ENCODE measurements around the gene FNIP2. TPM values are rescaled to one million over a fixed set of nuclear protein-coding genes. Genes with fewer than 3 reads are reported as not detected.
A peak's percentile ranks its signal among the peaks of the same experiment; 100 is the strongest.
"Not testable (repeated sequence)": the region's sequence is repeated elsewhere in the genome, so short reads cannot be mapped to it uniquely, and the experiment has no call there.

FNIP2 gene
- total RNA-seq, 2 experiments from 2014 or later, result 12.3 to 17.1 TPM

DNA sequence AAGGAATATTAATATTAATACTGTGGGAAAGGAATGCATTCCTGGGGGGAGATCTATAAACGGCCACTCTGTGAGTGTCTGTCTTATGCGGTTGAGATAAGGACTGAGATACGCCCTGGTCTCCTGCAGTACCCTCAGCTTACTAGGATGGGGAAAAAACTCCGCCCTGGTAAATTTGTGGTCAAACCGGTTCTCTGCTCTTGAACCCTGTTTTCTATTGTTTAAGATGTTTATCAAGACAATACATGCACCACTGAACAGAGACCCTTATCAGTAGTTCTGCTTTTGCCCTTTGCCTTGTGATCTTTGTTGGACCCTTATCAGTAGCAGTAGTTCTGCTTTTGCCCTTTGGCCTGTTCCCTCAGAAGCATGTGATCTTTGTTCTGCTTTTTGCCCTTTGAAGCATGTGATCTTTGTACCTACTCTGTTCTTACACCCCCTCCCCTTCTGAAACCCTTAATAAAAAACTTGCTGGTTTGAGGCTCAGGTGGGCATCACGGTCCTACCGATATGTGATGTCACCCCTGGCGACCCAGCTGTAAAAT, 151.7 kb downstream of the FNIP2 start:
- H3K36me3 Mint-ChIP-seq; H3K4me3 Mint-ChIP-seq; CTCF ChIA-PET; H3K9me3 Mint-ChIP-seq (ENCODE audit: low read depth); H3K27me3 Mint-ChIP-seq; ATAC-seq; H3K4me1 Mint-ChIP-seq; H3K27ac Mint-ChIP-seq; DNase-seq: not testable (repeated sequence)

DNA sequence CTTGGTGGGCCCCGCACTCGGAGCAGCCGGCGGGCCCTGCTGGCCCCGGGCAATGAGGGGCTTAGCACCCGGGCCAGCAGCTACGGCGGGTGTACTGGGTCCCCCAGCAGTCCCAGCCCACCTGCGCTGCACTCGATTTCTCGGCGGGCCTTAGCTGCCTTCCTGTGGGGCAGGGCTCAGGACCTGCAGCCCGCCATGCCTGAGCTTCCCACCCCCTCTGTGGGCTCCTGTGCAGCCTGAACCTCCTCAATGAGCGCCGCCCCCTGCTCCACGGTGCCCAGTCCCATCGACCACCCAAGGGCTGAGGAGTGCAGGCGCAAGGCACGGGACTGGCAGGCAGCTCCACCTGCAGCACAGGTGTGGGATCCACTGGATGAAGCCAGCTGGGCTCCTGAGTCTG, 158.9 kb downstream of the FNIP2 start:
- H3K27me3 Mint-ChIP-seq, H3K4me3 Mint-ChIP-seq, CTCF ChIA-PET: not testable (repeated sequence)

DNA sequence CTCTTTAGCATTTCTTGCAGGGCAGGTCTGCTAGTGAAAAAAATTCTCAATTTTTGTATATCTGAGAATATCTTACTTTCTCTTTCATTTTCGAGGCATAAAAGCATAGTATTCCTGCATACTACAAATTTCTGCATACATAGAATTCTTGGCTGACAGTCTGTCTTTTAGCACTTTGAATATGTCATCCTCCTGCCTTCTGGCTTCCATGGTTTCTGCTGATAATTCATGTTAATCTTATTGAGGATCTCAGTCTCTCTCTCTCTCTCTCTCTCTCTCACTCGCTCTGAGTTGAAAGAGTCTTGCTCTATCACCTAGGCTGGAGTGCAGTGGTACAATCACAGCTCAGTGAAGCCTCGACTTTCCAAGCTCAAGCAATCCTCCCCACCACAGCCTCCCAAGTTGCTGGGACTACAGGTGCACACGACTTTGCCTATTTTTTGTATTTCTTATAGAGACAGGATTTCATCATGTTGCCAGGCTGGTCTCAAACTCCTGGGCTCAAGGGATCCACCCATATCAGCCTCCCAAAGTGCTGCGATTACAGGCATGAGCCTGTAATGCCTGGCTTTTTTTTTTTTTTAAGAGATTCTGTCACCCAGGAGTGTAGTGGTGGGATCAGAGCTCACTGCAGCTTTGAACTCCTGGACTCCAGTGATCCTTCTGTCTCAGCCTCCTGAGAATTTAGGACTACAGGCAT, 161.3 kb downstream of the FNIP2 start:
- Mint-ChIP-seq H3K27me3 (no peaks in the 10 kb centered on the region), H3K27ac (peak overlapping the region; percentile 73), H3K36me3 (peaks cover 6% of the 10 kb centered on the region), H3K9me3 (ENCODE audit: low read depth) (no peaks in the 10 kb centered on the region), H3K4me3 (peak overlapping the region; percentile 61), H3K4me1 (peaks cover 11% of the 10 kb centered on the region)
- DNase-seq (no peak), ATAC-seq (peak; percentile 63)
- CTCF ChIA-PET, result interaction anchor here (1.3 kb wide), 1 partner anchor 16 kb away, joined by 3 read pairs; no protein-coding TSS in a partner anchor

More for the DNA sequence above, 158.9 kb downstream of the FNIP2 start:
- H3K4me1 Mint-ChIP-seq, result peaks cover 11% of the 10 kb centered on the region
- ATAC-seq; DNase-seq; H3K36me3 Mint-ChIP-seq; H3K27ac Mint-ChIP-seq; H3K9me3 Mint-ChIP-seq (ENCODE audit: low read depth): not testable (repeated sequence)

DNA sequence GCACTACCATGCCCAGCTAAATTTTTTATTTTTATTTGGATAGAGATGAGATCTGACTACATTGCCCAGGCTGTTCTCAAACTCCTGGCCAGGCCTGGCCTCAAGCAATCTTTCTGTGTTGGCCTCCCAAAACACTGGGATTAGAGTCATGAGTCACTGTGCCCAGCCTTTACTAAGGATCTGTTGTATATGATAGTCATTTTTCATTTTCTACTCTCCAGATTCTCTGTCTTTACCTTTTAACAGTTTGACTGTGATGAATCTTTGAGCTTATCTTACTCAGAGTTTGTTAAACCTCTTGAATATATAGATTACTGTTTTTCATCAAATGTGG, 161.8 kb downstream of the FNIP2 start:
- peaks cover 6% of the 10 kb centered on the region for H3K36me3 Mint-ChIP-seq
- CTCF ChIA-PET, result interaction anchor here (0.9 to 1.3 kb wide), 2 partner anchors 16 to 272 kb away, joined by 3 to 4 read pairs; no protein-coding TSS in a partner anchor
- no peaks in the 10 kb centered on the region for H3K27me3 Mint-ChIP-seq
- H3K27ac Mint-ChIP-seq, result no peak overlapping the region
- DNase-seq (no peak), ATAC-seq (no peak)
- H3K4me3 Mint-ChIP-seq, result no peak overlapping the region
- no peaks in the 10 kb centered on the region for H3K9me3 Mint-ChIP-seq (ENCODE audit: low read depth)
- peaks cover 11% of the 10 kb centered on the region for H3K4me1 Mint-ChIP-seq

DNA sequence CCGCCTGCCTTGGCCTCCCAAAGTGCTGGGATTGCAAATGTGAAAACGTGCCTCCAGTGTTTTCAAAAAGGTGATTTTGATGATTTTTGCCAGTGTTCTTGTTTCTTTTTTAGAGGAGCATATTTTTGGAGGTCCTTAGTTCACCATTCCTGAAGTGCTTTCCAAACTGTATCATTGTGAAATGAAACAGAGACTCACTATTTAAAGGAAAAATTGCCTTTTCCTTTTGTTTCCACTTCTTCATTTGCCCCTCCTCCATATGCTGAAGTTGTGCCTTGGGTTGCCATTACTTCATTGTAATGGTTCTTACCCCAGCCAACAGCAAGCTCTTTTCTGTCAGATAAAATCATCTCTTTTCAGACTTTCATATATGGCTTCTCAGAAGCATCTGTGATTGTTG, 164.4 kb downstream of the FNIP2 start:
- Mint-ChIP-seq H3K27me3 (peaks cover 10% of the 10 kb centered on the region), H3K9me3 (ENCODE audit: low read depth) (no peaks in the 10 kb centered on the region), H3K36me3 (peaks cover 4% of the 10 kb centered on the region), H3K27ac (no peak overlapping the region), H3K4me1 (peaks cover 9% of the 10 kb centered on the region), H3K4me3 (no peak overlapping the region)
- no peak for ATAC-seq
- CTCF ChIA-PET, result interaction anchor here (0.6 kb wide), 1 partner anchor 31 kb away, joined by 3 read pairs; no protein-coding TSS in a partner anchor
- no peak for DNase-seq

DNA sequence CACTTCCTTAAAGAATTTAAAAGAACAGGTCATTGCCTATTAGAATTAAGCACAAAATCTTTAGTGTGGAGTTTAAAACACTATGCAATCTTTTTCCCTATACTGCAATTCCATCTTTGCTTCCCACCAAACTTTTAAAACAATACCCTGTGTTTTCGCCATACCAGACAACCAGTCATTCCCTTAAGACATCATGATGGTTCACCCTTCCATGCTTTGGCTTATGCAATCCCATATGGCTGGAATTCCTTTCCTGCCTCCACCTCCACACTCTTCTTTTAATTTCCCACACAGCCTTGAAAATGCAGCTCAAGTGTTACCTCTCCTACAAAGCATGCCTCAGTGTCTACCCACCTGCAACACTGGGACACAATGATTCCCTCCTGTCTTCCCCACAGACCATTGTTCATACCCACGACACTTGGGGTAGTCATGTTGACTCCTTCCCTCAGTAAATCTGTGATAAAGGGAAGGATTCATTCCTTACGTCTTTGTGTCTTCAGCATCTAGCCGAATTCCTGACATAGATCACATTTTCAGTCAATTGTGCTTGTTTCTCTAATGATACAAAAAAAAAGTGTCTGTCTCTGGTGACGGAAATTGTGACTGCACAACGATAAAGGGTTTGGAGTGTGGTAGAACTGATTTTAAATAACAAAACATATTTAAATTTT, 166.3 kb downstream of the FNIP2 start:
- no peaks in the 10 kb centered on the region for H3K36me3 Mint-ChIP-seq
- peaks cover 18% of the 10 kb centered on the region for H3K27me3 Mint-ChIP-seq
- CTCF ChIA-PET, result interaction anchor here (0.8 kb wide), 1 partner anchor 13 kb away, joined by 4 read pairs; no protein-coding TSS in a partner anchor
- no peak overlapping the region for H3K27ac Mint-ChIP-seq
- ATAC-seq (no peak), DNase-seq (no peak)
- peaks cover 2% of the 10 kb centered on the region for H3K4me1 Mint-ChIP-seq
- H3K9me3 Mint-ChIP-seq (ENCODE audit: low read depth), result no peaks in the 10 kb centered on the region
- H3K4me3 Mint-ChIP-seq, result no peak overlapping the region

DNA sequence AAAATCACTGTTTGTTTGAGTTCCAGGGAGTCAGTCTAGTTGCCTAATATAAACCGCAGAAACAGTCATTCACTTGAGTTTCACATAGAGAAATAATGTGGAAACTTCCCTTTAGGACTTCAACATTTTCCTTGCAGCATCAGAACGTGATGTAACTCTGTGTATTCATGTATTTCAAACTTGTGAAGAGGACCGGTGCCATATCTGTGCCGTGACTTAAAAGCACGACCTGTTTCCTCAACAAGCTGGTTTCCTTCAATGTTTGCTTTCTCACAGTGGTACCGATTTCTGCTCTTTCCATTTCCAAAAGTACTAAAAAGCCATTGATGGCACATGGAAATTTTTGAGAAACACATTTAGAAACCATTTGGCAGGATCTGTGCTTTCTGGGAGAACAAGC, 167.4 kb downstream of the FNIP2 start:
- H3K27ac Mint-ChIP-seq, result no peak overlapping the region
- DNase-seq, result no peak
- no peaks in the 10 kb centered on the region for H3K4me1 Mint-ChIP-seq
- H3K9me3 Mint-ChIP-seq (ENCODE audit: low read depth), result no peaks in the 10 kb centered on the region
- H3K36me3 Mint-ChIP-seq, result no peaks in the 10 kb centered on the region
- no peak for ATAC-seq
- peaks cover 18% of the 10 kb centered on the region for H3K27me3 Mint-ChIP-seq
- H3K4me3 Mint-ChIP-seq, result no peak overlapping the region
- CTCF ChIA-PET, result no interaction called here

DNA sequence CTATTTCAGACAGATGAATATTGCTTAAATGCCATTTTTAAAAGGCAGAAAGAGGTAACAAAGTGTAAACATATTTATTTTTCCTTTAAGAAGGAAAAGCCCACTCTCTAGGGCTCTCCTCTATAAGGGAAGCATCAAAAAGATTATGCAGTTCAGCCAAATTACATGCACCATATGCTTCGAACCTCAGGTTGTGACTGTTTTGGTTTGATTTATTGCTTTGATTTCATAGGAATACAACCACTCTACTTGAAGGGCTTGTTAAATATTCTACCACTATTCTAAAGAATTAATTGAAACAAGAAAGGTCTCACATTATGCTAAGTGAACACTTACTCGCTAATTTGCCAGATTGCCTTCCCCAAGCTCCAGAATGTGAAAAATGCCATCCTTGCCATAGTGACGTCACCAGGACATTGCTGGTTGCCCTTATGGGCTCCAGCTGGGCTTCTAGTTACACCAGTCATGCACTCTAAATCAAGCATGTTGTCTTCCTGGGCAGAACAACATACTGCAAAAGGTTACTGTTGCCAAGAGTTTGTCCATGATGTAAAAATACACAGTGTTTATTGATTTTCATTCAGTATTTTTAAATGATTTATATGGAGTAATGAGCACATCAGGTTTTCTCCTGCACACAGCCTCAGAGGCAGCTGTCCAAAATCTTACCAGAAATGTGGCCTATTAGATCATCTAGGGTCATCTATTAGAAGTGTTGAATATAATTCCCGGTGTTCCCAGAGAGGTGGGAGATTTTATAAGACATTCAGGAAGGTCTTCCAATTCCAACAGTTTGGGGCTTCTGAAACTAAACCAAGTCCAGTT, 169.6 kb downstream of the FNIP2 start:
- Mint-ChIP-seq H3K36me3 (no peaks in the 10 kb centered on the region), H3K4me1 (no peaks in the 10 kb centered on the region), H3K27ac (no peak overlapping the region), H3K9me3 (ENCODE audit: low read depth) (no peaks in the 10 kb centered on the region), H3K4me3 (no peak overlapping the region), H3K27me3 (peaks cover 18% of the 10 kb centered on the region)
- no peak for DNase-seq
- ATAC-seq, result no peak
- CTCF ChIA-PET, result no interaction called here

DNA sequence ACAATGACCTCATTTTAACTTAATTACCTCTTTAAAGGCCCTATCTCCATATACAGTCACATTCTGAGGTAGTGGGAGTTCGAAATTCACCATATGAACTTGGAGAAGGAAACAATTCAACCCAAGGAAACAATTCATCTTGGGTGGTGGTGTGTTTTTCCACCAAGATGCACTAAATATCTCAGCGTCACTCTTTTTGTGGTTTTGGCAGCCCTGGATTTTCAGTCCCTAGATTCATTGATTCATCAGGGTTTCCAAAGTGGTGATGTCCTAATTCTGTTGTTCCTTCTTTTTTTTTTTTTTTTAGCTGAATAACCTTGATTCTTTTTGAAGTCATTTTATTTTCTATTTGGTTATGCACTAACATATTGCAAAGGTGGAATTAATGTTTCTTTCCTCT, 171.4 kb downstream of the FNIP2 start:
- Mint-ChIP-seq H3K4me1 (no peaks in the 10 kb centered on the region), H3K36me3 (no peaks in the 10 kb centered on the region), H3K27me3 (peaks cover 22% of the 10 kb centered on the region), H3K4me3 (no peak overlapping the region), H3K9me3 (ENCODE audit: low read depth) (no peaks in the 10 kb centered on the region), H3K27ac (no peak overlapping the region)
- ATAC-seq, result no peak
- CTCF ChIA-PET, result no interaction called here
- DNase-seq, result no peak

DNA sequence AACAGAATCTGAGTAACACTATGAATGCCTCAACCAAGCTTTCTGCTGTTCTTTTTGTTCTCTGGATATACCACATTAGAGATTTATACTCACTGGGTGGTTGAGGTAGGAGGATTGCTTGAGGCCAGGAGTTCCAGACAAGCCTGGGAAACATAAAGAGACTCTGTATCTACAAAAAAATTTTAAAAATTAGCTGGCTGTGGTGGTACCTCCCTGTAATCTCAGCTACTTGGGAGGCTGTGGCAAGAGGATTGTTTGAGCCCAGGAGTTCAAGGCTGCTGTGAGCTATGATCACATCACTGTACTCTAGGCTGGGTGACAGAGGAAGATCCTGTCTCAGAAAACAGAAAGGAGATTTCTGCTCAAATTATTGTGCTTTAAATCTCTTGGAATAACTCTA, 172.5 kb downstream of the FNIP2 start:
- H3K9me3 Mint-ChIP-seq (ENCODE audit: low read depth), result no peaks in the 10 kb centered on the region

DNA sequence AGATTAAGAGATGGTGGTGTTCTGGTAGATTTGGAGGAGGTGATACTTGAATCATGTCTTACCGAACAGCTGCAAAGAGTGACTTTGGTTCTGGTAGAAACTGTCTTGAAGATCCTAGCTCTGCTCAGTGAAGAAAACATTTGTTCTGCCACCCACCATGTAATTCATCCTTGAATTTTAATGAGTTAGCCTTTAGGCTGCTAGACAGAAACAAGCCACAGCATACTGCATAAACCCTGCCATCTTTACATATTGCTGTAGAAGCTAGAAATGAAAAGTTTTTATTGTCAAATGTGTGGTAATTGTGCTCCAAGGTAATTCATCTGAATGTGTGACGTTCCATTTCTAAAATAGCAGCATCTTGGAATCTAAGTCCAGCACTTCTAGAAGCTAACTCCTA, 173.1 kb downstream of the FNIP2 start:
- CTCF ChIA-PET, result no interaction called here
- no peaks in the 10 kb centered on the region for H3K9me3 Mint-ChIP-seq (ENCODE audit: low read depth)
- ATAC-seq (no peak), DNase-seq (no peak)
- H3K27ac Mint-ChIP-seq, result no peak overlapping the region
- no peak overlapping the region for H3K4me3 Mint-ChIP-seq
- H3K36me3 Mint-ChIP-seq, result no peaks in the 10 kb centered on the region
- H3K4me1 Mint-ChIP-seq, result no peaks in the 10 kb centered on the region
- H3K27me3 Mint-ChIP-seq, result peaks cover 13% of the 10 kb centered on the region

More for the DNA sequence above, 172.5 kb downstream of the FNIP2 start:
- Mint-ChIP-seq H3K27ac (no peak overlapping the region), H3K4me1 (no peaks in the 10 kb centered on the region), H3K27me3 (peaks cover 19% of the 10 kb centered on the region), H3K36me3 (no peaks in the 10 kb centered on the region), H3K4me3 (no peak overlapping the region)
- ATAC-seq (no peak), DNase-seq (no peak)
- CTCF ChIA-PET, result no interaction called here

DNA sequence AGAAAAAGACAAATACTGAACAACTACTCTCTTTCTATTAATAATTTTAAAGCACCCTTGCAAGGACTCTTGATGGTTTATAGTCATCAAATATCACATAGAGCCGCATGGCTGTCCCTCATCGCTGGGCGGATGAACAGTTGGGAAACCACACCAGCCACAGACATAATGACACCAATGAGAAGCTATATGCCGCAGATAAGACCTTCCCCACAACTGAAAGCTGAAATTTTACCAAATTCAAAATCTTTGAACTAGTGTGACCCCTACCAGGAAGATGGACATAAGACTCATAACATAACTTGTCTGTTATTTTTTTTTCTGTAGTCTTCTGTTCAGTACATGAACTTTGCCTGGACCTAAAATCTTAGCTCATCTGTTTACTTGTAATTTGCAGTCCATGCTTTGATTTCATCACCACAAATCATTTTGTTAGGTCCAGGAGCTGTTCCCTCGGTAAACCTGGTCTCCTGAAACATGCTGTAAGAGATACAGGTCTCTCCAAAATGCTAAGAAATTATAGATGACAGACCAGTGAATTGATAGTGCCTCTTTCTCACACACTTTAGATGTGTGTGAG, 176.8 kb downstream of the FNIP2 start:
- Mint-ChIP-seq H3K27me3 (peaks cover 4% of the 10 kb centered on the region), H3K4me1 (peaks cover 3% of the 10 kb centered on the region), H3K36me3 (peaks cover 3% of the 10 kb centered on the region), H3K4me3 (no peak overlapping the region), H3K9me3 (ENCODE audit: low read depth) (no peaks in the 10 kb centered on the region), H3K27ac (no peak overlapping the region)
- no peak for DNase-seq
- CTCF ChIA-PET, result no interaction called here
- ATAC-seq, result no peak

DNA sequence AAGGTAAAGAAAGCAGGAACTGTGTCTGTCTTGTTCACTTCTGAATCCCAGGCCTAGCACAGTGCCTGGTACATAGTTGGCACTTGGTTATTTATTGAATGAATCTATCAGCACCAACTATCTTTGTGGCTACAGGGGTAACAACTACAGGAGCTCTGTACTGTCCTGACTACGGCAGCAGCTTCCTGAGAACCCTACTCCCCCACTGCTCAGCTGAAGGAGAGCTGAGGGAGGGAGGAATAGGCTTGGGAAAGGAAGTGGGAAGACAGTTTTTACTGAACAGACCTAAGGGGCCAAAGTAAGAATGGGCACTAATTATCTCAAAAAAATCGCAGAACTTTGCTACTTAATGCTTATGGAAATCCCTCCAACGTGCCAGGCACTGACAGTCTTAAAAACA, 178.0 kb downstream of the FNIP2 start:
- DNase-seq (no peak), ATAC-seq (no peak)
- H3K4me3 Mint-ChIP-seq, result no peak overlapping the region
- peaks cover under 1% of the 10 kb centered on the region for H3K9me3 Mint-ChIP-seq (ENCODE audit: low read depth)
- peaks cover 4% of the 10 kb centered on the region for H3K27me3 Mint-ChIP-seq
- peaks cover 3% of the 10 kb centered on the region for H3K4me1 Mint-ChIP-seq
- H3K36me3 Mint-ChIP-seq, result peaks cover 7% of the 10 kb centered on the region
- CTCF ChIA-PET, result no interaction called here
- H3K27ac Mint-ChIP-seq, result no peak overlapping the region

Measured in activated CD8-positive, alpha-beta memory T cell treated with anti-CD3 and anti-CD28 coated beads, Interleukin-2, amount 10 ng/mL, durations not matched to agents 7 days and 5 days (primary cell).